Common myeloid progenitor, CD34-positive (primary cell): ENCODE results near the gene SLC35B3.
"Not testable (repeated sequence)": the region's sequence is repeated elsewhere in the genome, so short reads cannot be mapped to it uniquely, and the experiment has no call there.

Source experiments
- CTCF ChIA-PET: fragments of 350-600 bp; sonication (Branson Sonifier 250); formaldehyde crosslinking; loops from one replicate; lab custom pipeline; 2021; ENCODE audit warnings: antibody characterized with exemption; lab: Charles Lee
- POLR2A ChIA-PET: fragments of 350-600 bp; sonication (Branson Sonifier 250); formaldehyde crosslinking; loops from one replicate; lab custom pipeline; 2021; ENCODE audit warnings: antibody characterized with exemption; lab: Charles Lee
- DNase-seq, 3 donors: peaks; one replicate each; pipeline versions ENCODE4 v3.0.0 to v3.0.0-alpha.2; 2013
- H3K27ac ChIP-seq, 2 experiments: 1 replicate in 1 of 2; 2 replicates in 1 of 2; pipeline ENCODE4 v1.7.0; 2013; ENCODE audit warnings: inconsistent platforms in 2 of 2, low read length in 2 of 2, mild to moderate bottlenecking in 2 of 2, low read depth in 1 of 2, moderate library complexity in 1 of 2; ENCODE audit not compliant: severe bottlenecking in 2 of 2, insufficient read depth in 1 of 2, poor library complexity in 1 of 2
- H3K27me3 ChIP-seq, 5 experiments: replicated peaks in 2 of 5; 1 replicate in 3 of 5; 2 replicates in 2 of 5; pipeline versions ENCODE4 v1.6.1 to v1.7.0; 2013; ENCODE audit warnings: low read length in 4 of 5, mild to moderate bottlenecking in 2 of 5, moderate library complexity in 2 of 5, inconsistent platforms in 1 of 5; ENCODE audit not compliant: insufficient read depth in 5 of 5, control insufficient read depth in 4 of 5
- H3K36me3 ChIP-seq, 4 experiments: 1 replicate in 2 of 4; 2 replicates in 2 of 4; pipeline versions ENCODE4 v1.6.1 to v1.7.0; 2013; ENCODE audit warnings: low read length in 3 of 4, control low read depth in 1 of 4, mild to moderate bottlenecking in 1 of 4; ENCODE audit not compliant: control insufficient read depth in 4 of 4, insufficient read depth in 4 of 4
- H3K4me1 ChIP-seq, 4 experiments: 1 replicate in 3 of 4; 2 replicates in 1 of 4; pipeline versions ENCODE4 v1.6.1 to v1.7.1; 2013; ENCODE audit warnings: low read length in 3 of 4, mild to moderate bottlenecking in 3 of 4, control low read depth in 1 of 4, inconsistent platforms in 1 of 4, moderate library complexity in 1 of 4; ENCODE audit not compliant: control insufficient read depth in 4 of 4, insufficient read depth in 4 of 4; ENCODE audit errors: control extremely low read depth in 1 of 4
- H3K4me3 ChIP-seq, 7 experiments: 1 replicate in 4 of 7; 2 replicates in 3 of 7; pipeline versions ENCODE4 v1.5.1 to v1.7.0; 2013; ENCODE audit warnings: mild to moderate bottlenecking in 7 of 7, low read length in 6 of 7, moderate library complexity in 6 of 7, inconsistent platforms in 2 of 7, low read depth in 2 of 7, control low read depth in 1 of 7; ENCODE audit not compliant: insufficient read depth in 4 of 7, control insufficient read depth in 1 of 7; ENCODE audit errors: extremely low read depth in 1 of 7
- H3K9me3 ChIP-seq, 5 experiments: 1 replicate in 4 of 5; 2 replicates in 1 of 5; pipeline versions ENCODE4 v1.6.1 to v1.7.1; 2013; ENCODE audit warnings: low read length in 4 of 5, mild to moderate bottlenecking in 2 of 5, inconsistent platforms in 1 of 5, low read depth in 1 of 5, moderate library complexity in 1 of 5; ENCODE audit not compliant: control insufficient read depth in 4 of 5, insufficient read depth in 2 of 5; ENCODE audit errors: control extremely low read depth in 1 of 5
- WGBS: methylation state at CpG from one replicate; pipeline ENCODE4 v1.1.5; 2013; ENCODE audit not compliant: insufficient coverage; 5-methylcytosine and 5-hydroxymethylcytosine counted together

SLC35B3 gene

DNA sequence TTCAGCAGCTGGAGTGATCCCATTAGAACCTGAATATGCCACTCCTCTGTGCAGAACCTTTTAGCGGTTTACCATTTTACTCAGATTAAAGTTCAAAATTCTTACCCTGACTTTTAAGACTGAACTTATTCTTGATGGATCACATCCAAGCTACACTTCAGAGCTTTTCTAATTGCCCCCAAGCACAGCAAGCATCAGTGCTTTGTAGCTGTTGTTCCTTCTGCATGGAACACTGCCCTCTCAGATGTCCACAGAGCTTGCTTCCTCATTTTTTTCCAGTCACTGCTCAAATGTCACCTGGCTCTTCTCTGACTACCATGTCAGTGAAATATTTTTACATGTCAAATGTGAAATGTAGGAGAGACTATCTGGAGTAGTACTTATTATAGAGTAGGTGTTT lies 1.6 kb upstream of the SLC35B3 start:
- DNase-seq, result peak in 1 of 3 donors; percentile 13
- WGBS, result 88% methylated on average over 1 of the region's 1 CpG
- Histone ChIP-seq H3K4me3 (no peak overlapping the region), H3K4me1 (peaks cover 8 to 20% (median 12%) of the 10 kb centered on the region in 4 experiments), H3K36me3 (peaks cover 0 to under 1% (median 0%) of the 10 kb centered on the region in 4 experiments), H3K9me3 (no peaks in the 10 kb centered on the region), H3K27ac (no peak overlapping the region), H3K27me3 (no peaks in the 10 kb centered on the region)
- CTCF ChIA-PET, result no interaction called here
- POLR2A ChIA-PET, result no interaction called here

DNA sequence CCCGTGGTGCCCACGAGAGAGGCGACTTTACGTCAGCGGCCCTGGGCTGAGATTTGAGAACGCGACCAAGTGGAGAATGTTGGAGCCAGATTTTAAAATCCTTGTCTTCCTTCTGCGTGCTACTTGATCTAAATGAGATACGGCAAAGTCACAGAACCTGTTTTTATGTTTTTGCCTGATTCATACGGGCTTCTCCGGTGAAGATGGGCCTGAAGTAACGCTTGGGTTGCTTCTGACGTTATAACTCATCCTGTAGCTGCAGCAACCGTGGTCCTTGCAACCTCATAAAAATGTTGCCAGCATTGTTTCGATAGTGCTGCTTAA lies 462 bp upstream of the SLC35B3 start:
- peaks cover 8 to 20% (median 12%) of the 10 kb centered on the region in 4 experiments for H3K4me1 ChIP-seq
- 50% methylated on average over 14 of the region's 15 CpGs for WGBS
- no peak for DNase-seq
- POLR2A ChIA-PET, result no interaction called here
- H3K4me3 ChIP-seq, result peak overlapping the region; percentile 54 to 100 (median 87)
- no peaks in the 10 kb centered on the region for H3K9me3 ChIP-seq
- H3K36me3 ChIP-seq, result peaks cover 0 to 3% (median 0%) of the 10 kb centered on the region in 4 experiments
- no peaks in the 10 kb centered on the region for H3K27me3 ChIP-seq
- peak overlapping the region in 1 of 2 experiments; percentile 89 for H3K27ac ChIP-seq
- CTCF ChIA-PET, result no interaction called here

DNA sequence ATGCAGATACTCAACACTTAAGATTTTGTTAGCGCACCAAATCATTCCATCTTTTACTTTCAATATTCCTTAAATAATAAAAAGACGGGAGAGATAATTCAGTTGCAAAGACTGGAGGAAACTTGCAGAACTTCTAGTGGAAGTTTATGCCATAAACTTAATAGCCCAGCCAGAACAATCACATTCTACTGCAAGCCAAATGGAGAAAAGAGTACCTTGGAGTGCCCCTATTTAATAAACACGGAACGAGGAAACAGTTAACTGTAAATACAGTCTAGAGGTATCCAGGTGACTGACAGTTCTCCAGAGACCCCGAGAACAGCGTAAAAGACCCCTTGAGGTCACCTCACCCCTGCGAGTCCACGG lies 635 bp downstream of the SLC35B3 start:
- peaks cover 8 to 20% (median 12%) of the 10 kb centered on the region in 4 experiments for H3K4me1 ChIP-seq
- peak overlapping the region; percentile 54 to 100 (median 87) for H3K4me3 ChIP-seq
- DNase-seq, result peak; percentile 8 to 38 (median 31)
- POLR2A ChIA-PET, result no interaction called here
- CTCF ChIA-PET, result no interaction called here
- H3K27me3 ChIP-seq, result no peaks in the 10 kb centered on the region
- H3K36me3 ChIP-seq, result peaks cover 0 to 3% (median 0%) of the 10 kb centered on the region in 4 experiments
- H3K9me3 ChIP-seq, result no peaks in the 10 kb centered on the region
- 0% methylated on average over 6 of the region's 8 CpGs for whole genome bisulfite sequencing
- peak overlapping the region; percentile 79 to 89 for H3K27ac ChIP-seq

DNA sequence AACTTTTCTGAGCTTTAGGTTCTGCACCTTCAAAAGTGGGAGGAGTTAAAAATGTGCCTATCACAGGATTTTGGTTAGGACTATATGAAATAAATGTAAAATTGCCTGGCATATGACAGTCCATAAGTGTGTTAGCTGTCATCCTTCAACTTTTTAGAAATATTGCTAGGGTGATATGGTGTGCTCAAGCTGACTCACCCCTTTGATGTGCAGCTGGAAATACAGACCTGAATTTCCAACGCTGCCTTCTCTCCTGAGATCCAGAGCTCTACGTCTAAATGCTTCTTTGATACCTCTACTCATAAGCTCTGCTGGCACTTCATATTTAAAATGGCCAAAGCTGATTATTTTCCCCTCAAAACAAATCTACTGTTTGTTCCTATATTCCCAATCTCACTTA lies 2.7 kb downstream of the SLC35B3 start:
- POLR2A ChIA-PET, result no interaction called here

DNA sequence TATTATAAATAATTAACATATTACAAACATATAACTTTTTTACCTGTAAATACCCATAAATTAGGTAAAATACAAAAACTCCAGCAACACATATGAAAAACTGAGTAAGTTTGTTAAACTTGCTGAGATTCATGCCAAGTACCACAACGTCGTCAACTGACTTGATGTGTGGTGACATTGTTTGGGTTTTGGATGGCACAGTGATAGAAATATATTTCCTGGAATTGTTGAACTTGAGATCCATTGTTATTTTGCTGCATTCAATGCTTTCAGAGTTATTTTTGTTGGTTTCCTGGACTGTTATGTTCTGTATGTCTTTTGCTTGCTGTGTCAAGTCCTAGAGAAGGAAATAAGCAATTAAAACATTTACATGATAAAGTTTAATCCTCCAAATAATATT lies 5.5 kb downstream of the SLC35B3 start:
- ChIA-PET CTCF (no interaction called here), POLR2A (no interaction called here)
- 100% methylated on average over 2 of the region's 2 CpGs for WGBS
- DNase-seq, result no peak
- Histone ChIP-seq H3K27me3 (no peaks in the 10 kb centered on the region), H3K9me3 (peaks cover 0 to 3% (median 0%) of the 10 kb centered on the region in 5 experiments), H3K27ac (no peak overlapping the region), H3K36me3 (peaks cover 10 to 25% (median 10%) of the 10 kb centered on the region in 4 experiments), H3K4me1 (peaks cover 3 to 15% (median 10%) of the 10 kb centered on the region in 4 experiments), H3K4me3 (no peak overlapping the region)

More for the DNA sequence above, 2.7 kb downstream of the SLC35B3 start:
- CTCF ChIA-PET, result interaction anchor here (1.4 kb wide), 1 partner anchor 17 kb away, joined by 3 read pairs; no protein-coding TSS in a partner anchor
- H3K9me3 ChIP-seq, result no peaks in the 10 kb centered on the region
- H3K4me3 ChIP-seq, result no peak overlapping the region
- 100% methylated on average over 2 of the region's 2 CpGs for WGBS
- H3K27ac ChIP-seq, result no peak overlapping the region
- H3K27me3 ChIP-seq, result no peaks in the 10 kb centered on the region
- H3K36me3 ChIP-seq, result peaks cover 0 to 5% (median 3%) of the 10 kb centered on the region in 4 experiments
- peaks cover 8 to 20% (median 12%) of the 10 kb centered on the region in 4 experiments for H3K4me1 ChIP-seq
- no peak for DNase-seq

DNA sequence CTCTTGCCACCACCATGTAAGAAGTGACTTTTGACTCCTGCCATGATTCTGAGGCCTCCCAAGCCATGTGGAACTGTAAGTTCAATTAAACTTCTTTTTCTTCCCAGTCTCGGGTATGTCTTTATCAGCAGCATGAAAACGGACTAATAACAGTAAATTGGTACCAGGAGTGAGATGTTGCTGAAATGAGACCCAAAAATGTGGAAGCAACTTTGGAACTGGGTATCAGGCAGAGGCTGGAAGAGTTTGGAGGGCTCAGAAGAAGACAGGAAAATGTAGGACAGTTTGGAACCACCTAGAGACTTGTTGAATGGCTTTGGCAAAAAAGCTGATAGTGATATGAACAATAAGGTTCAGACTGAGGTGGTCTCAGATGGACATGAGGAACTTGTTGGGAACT lies 8.8 kb downstream of the SLC35B3 start:
- CTCF ChIA-PET, H3K27me3 ChIP-seq, H3K27ac ChIP-seq, H3K4me3 ChIP-seq, H3K4me1 ChIP-seq, H3K9me3 ChIP-seq, POLR2A ChIA-PET, DNase-seq: not testable (repeated sequence)
- H3K36me3 ChIP-seq, result peaks cover 7 to 25% (median 16%) of the 10 kb centered on the region in 4 experiments
- WGBS, result 94% methylated on average over 2 of the region's 2 CpGs

DNA sequence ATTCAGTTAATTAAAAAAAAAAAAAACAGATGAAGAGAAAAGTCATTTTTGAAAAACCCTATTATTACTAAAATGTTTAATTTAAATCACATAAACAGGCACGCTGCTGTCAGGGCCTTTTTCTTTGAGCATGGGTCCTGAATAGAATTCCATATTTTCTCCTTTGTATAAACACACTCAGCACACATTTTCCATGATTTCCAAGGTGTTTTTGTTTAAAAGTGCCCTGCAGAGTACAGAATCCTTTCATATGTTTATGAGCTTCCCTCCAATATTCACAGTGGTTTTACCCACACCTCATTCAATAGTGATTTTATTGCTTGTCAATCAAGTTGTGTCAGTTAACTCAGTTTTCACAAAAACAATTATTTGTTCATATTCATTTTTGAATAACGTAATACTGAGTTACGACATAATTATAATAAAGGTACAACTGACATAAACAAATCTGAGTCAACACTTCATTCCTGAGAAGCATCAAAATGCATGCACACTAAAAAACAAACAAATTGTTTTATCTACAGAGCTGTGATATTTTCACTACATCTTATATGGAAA lies 15.2 kb downstream of the SLC35B3 start:
- Histone ChIP-seq H3K27me3 (no peaks in the 10 kb centered on the region), H3K36me3 (peaks cover 11 to 24% (median 19%) of the 10 kb centered on the region in 4 experiments), H3K4me1 (no peaks in the 10 kb centered on the region), H3K27ac (no peak overlapping the region), H3K4me3 (no peak overlapping the region), H3K9me3 (no peaks in the 10 kb centered on the region)
- CTCF ChIA-PET, result interaction anchor here (1.1 kb wide), 1 partner anchor 13 kb away, joined by 3 read pairs; no protein-coding TSS in a partner anchor
- POLR2A ChIA-PET, result no interaction called here
- no peak for DNase-seq
- no CpG with 5 or more reads among the region's 3 CpGs for WGBS
